Mammary epithelial cell (primary cell): ENCODE data around the gene HMG20A.

Source experiments
- CTCF ChIP-seq, 2 donors: IDR thresholded peaks in 1 of 2; conservative IDR thresholded peaks in 1 of 2; 2 replicates each; pipeline ENCODE4 v1.5.1; 2011 to 2012; ENCODE audit warnings: inconsistent platforms in 2 of 2, low read length in 2 of 2, mild to moderate bottlenecking in 2 of 2, control low read depth in 1 of 2, low read depth in 1 of 2; ENCODE audit not compliant: insufficient read depth in 1 of 2; ENCODE audit errors: extremely low read depth in 1 of 2
- EZH2 ChIP-seq: IDR thresholded peaks from 2 replicates; pipeline ENCODE4 v1.6.1; 2012; ENCODE audit warnings: low read length, inconsistent platforms, borderline replicate concordance

DNA sequence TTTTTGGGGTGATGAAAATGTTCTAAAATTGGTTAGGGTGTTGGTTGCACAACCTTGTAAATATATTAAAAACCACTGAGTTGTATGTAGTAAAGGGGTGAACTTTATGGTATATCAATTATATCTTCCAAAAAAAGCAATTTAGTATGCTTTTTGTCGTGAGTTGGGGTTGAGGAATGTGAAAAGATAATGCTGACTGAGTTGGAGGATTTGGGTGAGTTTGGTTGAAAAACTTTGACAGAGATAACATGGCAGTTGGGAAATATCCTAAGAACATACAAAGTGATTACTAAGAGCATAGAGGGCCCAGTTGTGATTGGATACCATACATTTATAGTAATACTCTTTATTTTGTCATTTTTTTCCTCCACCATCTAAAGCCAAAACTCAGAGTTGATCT lies 33.6 kb downstream of the HMG20A start:
- no peak for TF ChIP-seq EZH2
- no peak for TF ChIP-seq CTCF (conservative IDR thresholded peaks at IDR 0.05 in 1 of 2, IDR thresholded peaks at IDR 0.05 in 1 of 2; ENCODE audit: extremely low read depth in 1 of 2, insufficient read depth in 1 of 2, low read depth in 1 of 2, low read length in 2 of 2)
